H1 (cell line): ENCODE measurements around the gene ZNF541. TPM values are rescaled to one million over a fixed set of nuclear protein-coding genes. Genes with fewer than 3 reads are reported as not detected.

Source experiments
- CTCF ChIA-PET: fragments of 300-600 bp; sonication (Branson Sonifier 250); formaldehyde crosslinking; loops from one replicate; lab custom pipeline; 2021; ENCODE audit not compliant: partially characterized antibody; lab: Charles Lee
- POLR2A ChIA-PET: fragments of 300-600 bp; sonication (Branson Sonifier 250); formaldehyde crosslinking; loops from one replicate; lab custom pipeline; 2021; ENCODE audit warnings: inconsistent platforms; ENCODE audit not compliant: partially characterized antibody; lab: Charles Lee
- DNase-seq, 2 experiments: peaks; one replicate each; pipeline versions ENCODE4 v3.0.0 to v3.0.0-alpha.2; 2010 to 2022; ENCODE audit warnings: low spot score in 2 of 2, low read depth in 1 of 2, mixed read lengths in 1 of 2
- FAIRE-seq: peaks from 2 replicates; lab custom pipeline; 2011; peaks lifted over from hg19 to GRCh38; lab: Jason Lieb, UNC
- H2AFZ ChIP-seq: 2 replicates; pipeline ENCODE4 v1.8.1; 2012; ENCODE audit warnings: low read length, inconsistent platforms
- H2AK5ac ChIP-seq: 2 replicates; pipeline ENCODE4 v1.6.1; 2013; ENCODE audit warnings: low read depth, low read length
- H2BK120ac ChIP-seq: replicated peaks from 2 replicates; pipeline ENCODE3; 2013; ENCODE audit warnings: low read depth, low read length, inconsistent platforms
- H2BK12ac ChIP-seq: 2 replicates; pipeline ENCODE4 v1.6.1; 2013; ENCODE audit warnings: low read depth, low read length
- H2BK15ac ChIP-seq: 2 replicates; pipeline ENCODE4 v1.6.1; 2013; ENCODE audit warnings: low read length
- H2BK20ac ChIP-seq: 2 replicates; pipeline ENCODE4 v1.6.1; 2013; ENCODE audit warnings: low read length
- H2BK5ac ChIP-seq: 2 replicates; pipeline ENCODE4 v1.6.1; 2013; ENCODE audit warnings: low read depth, low read length
- H3K14ac ChIP-seq: 2 replicates; pipeline ENCODE4 v1.6.1; 2013; ENCODE audit warnings: inconsistent platforms; ENCODE audit not compliant: insufficient read length
- H3K18ac ChIP-seq: 2 replicates; pipeline ENCODE4 v1.6.1; 2013; ENCODE audit warnings: low read length; ENCODE audit errors: extremely low read depth
- H3K23ac ChIP-seq: 2 replicates; pipeline ENCODE4 v1.6.1; 2013; ENCODE audit warnings: inconsistent platforms; ENCODE audit not compliant: insufficient read length
- H3K23me2 ChIP-seq: 2 replicates; pipeline ENCODE4 v1.6.1; 2013; ENCODE audit warnings: low read depth, low read length
- H3K27ac ChIP-seq: 2 replicates; pipeline ENCODE4 v1.6.1; 2011; ENCODE audit warnings: low read depth, low read length, inconsistent platforms
- H3K27me3 ChIP-seq, 4 experiments: replicated peaks in 1 of 4; 1 replicate in 1 of 4; 2 replicates in 3 of 4; pipeline versions ENCODE4 v1.6.1 to v1.8.1; 2011 to 2013; ENCODE audit warnings: low read length in 3 of 4, mild to moderate bottlenecking in 3 of 4, inconsistent platforms in 2 of 4, mixed read lengths in 2 of 4, moderate library complexity in 1 of 4; ENCODE audit not compliant: control insufficient read depth in 3 of 4, insufficient read depth in 3 of 4; ENCODE audit errors: extremely low read depth in 1 of 4
- H3K36me3 ChIP-seq, 4 experiments: 2 replicates each; pipeline versions ENCODE4 v1.6.1 to v1.8.1; 2011 to 2013; ENCODE audit warnings: mild to moderate bottlenecking in 4 of 4, low read length in 3 of 4, moderate library complexity in 2 of 4, control low read depth in 1 of 4, inconsistent platforms in 1 of 4; ENCODE audit not compliant: insufficient read depth in 4 of 4, control insufficient read depth in 2 of 4
- H3K4ac ChIP-seq: replicated peaks from 2 replicates; pipeline ENCODE3; 2013; ENCODE audit warnings: low read length, low read depth, mixed read lengths, inconsistent platforms; ENCODE audit not compliant: insufficient read length
- H3K4me1 ChIP-seq, 4 experiments: replicated peaks in 1 of 4; 1 replicate in 1 of 4; 2 replicates in 3 of 4; pipeline versions ENCODE4 v1.6.1 to v1.8.1; 2011 to 2013; ENCODE audit warnings: low read length in 3 of 4, inconsistent platforms in 2 of 4, mixed read lengths in 1 of 4; ENCODE audit not compliant: insufficient read depth in 4 of 4, control insufficient read depth in 3 of 4
- H3K4me2 ChIP-seq, 2 experiments: 2 replicates each; pipeline versions ENCODE4 v1.6.1 to v1.8.1; 2011 to 2013; ENCODE audit warnings: low read depth in 2 of 2, low read length in 2 of 2, control low read depth in 1 of 2, inconsistent platforms in 1 of 2, mild to moderate bottlenecking in 1 of 2; ENCODE audit not compliant: insufficient read depth in 1 of 2
- H3K4me3 ChIP-seq, 4 experiments: fragments of 200-600, 300-600 bp in 1 of 4; sonication (generic), shearing (Covaris generic), sonication (Bioruptor Twin) in 1 of 4; 2 replicates each; pipeline versions ENCODE4 v1.5.1 to v1.8.1; 2011 to 2016; ENCODE audit warnings: low read length in 4 of 4, low read depth in 3 of 4, control low read depth in 2 of 4, inconsistent platforms in 2 of 4, mild to moderate bottlenecking in 2 of 4, mixed read lengths in 1 of 4, moderate library complexity in 1 of 4; ENCODE audit not compliant: insufficient read depth in 2 of 4; ENCODE audit errors: extremely low read depth in 1 of 4
- H3K56ac ChIP-seq: replicated peaks from 2 replicates; pipeline ENCODE3; 2013; ENCODE audit warnings: low read depth, mild to moderate bottlenecking, mixed read lengths, low read length, inconsistent platforms; ENCODE audit not compliant: insufficient read length
- H3K79me1 ChIP-seq: 2 replicates; pipeline ENCODE4 v1.6.1; 2013; ENCODE audit warnings: low read depth, low read length, control low read depth
- H3K79me2 ChIP-seq, 2 experiments: 2 replicates each; pipeline versions ENCODE4 v1.6.1 to v1.8.1; 2012 to 2013; ENCODE audit warnings: low read length in 2 of 2, mild to moderate bottlenecking in 2 of 2, inconsistent platforms in 1 of 2; ENCODE audit not compliant: insufficient read depth in 2 of 2, control insufficient read depth in 1 of 2
- H3K9ac ChIP-seq, 4 experiments: replicated peaks in 1 of 4; 1 replicate in 1 of 4; 2 replicates in 3 of 4; pipeline versions ENCODE4 v1.6.1 to v1.8.1; 2011 to 2013; ENCODE audit warnings: low read depth in 3 of 4, low read length in 3 of 4, control low read depth in 2 of 4, mild to moderate bottlenecking in 2 of 4, moderate library complexity in 2 of 4, inconsistent platforms in 1 of 4; ENCODE audit errors: extremely low read depth in 1 of 4
- H3K9me3 ChIP-seq, 2 experiments: 2 replicates each; pipeline versions ENCODE4 v1.6.1 to v1.8.1; 2012 to 2013; ENCODE audit warnings: mild to moderate bottlenecking in 2 of 2, moderate library complexity in 2 of 2, control low read depth in 1 of 2, inconsistent platforms in 1 of 2, low read depth in 1 of 2, low read length in 1 of 2, mixed read lengths in 1 of 2; ENCODE audit not compliant: insufficient read depth in 2 of 2
- H4K20me1 ChIP-seq, 2 experiments: replicated peaks in 1 of 2; 2 replicates each; pipeline versions ENCODE3 to v1.8.1; 2011 to 2013; ENCODE audit warnings: inconsistent platforms in 2 of 2, low read length in 2 of 2, mild to moderate bottlenecking in 1 of 2; ENCODE audit not compliant: insufficient read depth in 2 of 2, control insufficient read depth in 1 of 2
- H4K5ac ChIP-seq: 2 replicates; pipeline ENCODE4 v1.6.1; 2013; ENCODE audit warnings: low read length, low read depth, mixed read lengths, inconsistent platforms; ENCODE audit not compliant: insufficient read length
- H4K8ac ChIP-seq: 2 replicates; pipeline ENCODE4 v1.8.0; 2013; ENCODE audit warnings: mild to moderate bottlenecking, moderate library complexity, low read length, inconsistent platforms; ENCODE audit not compliant: insufficient read depth; ENCODE audit errors: extremely low read depth
- H4K91ac ChIP-seq: replicated peaks from 2 replicates; pipeline ENCODE3; 2013; ENCODE audit warnings: low read length, mixed read lengths, inconsistent platforms; ENCODE audit not compliant: insufficient read length
- BCL11A ChIP-seq, 2 experiments: IDR thresholded peaks; one replicate each; pipeline ENCODE4 v1.6.1; 2011; ENCODE audit warnings: low read depth in 2 of 2, low read length in 2 of 2, mild to moderate bottlenecking in 2 of 2
- GABPA ChIP-seq: IDR thresholded peaks from 2 replicates; pipeline ENCODE4 v1.6.1; 2011; ENCODE audit warnings: mild to moderate bottlenecking, low read length, moderate library complexity, borderline replicate concordance; ENCODE audit not compliant: insufficient read depth
- HDAC6 ChIP-seq: IDR thresholded peaks from one replicate; pipeline ENCODE4 v1.7.1; 2012; ENCODE audit warnings: low read depth, mild to moderate bottlenecking, inconsistent platforms, low read length, moderate library complexity
- KDM4A ChIP-seq: IDR thresholded peaks from one replicate; pipeline ENCODE4 v1.7.1; 2012; ENCODE audit warnings: low read depth, mild to moderate bottlenecking, moderate library complexity, low read length, inconsistent platforms; ENCODE audit not compliant: severe bottlenecking
- NANOG ChIP-seq: IDR thresholded peaks from 2 replicates; pipeline ENCODE4 v1.6.1; 2011; ENCODE audit warnings: low read length, low read depth, mild to moderate bottlenecking, inconsistent platforms; ENCODE audit not compliant: insufficient read depth, poor library complexity, severe bottlenecking
- POLR2AphosphoS5 ChIP-seq: IDR thresholded peaks from 2 replicates; pipeline ENCODE4 v1.6.1; 2011; ENCODE audit warnings: low read depth, low read length
- RAD21 ChIP-seq, 2 experiments: IDR thresholded peaks in 1 of 2; conservative IDR thresholded peaks in 1 of 2; 2 replicates each; pipeline ENCODE4 v1.6.1; 2011; ENCODE audit warnings: low read depth in 2 of 2, low read length in 2 of 2, improper control_type of control experiment in 1 of 2, inconsistent platforms in 1 of 2, mild to moderate bottlenecking in 1 of 2, moderate library complexity in 1 of 2
- SP4 ChIP-seq: IDR thresholded peaks from 2 replicates; pipeline ENCODE4 v1.6.1; 2012; ENCODE audit warnings: low read length, inconsistent platforms
- TAF7 ChIP-seq: optimal IDR thresholded peaks from 2 replicates; pipeline ENCODE3; 2011; ENCODE audit warnings: low read depth, mild to moderate bottlenecking, inconsistent platforms, low read length, moderate library complexity, borderline replicate concordance
- whole genome bisulfite sequencing, 2 experiments: shearing (Covaris generic) in 1 of 2; methylation state at CpG; one replicate each; pipeline versions ENCODE4 v1.1.6 to v1.1.7; 2013 to 2015; ENCODE audit warnings: low lambda C conversion rate in 2 of 2, mixed read lengths in 2 of 2, inconsistent platforms in 1 of 2, low coverage in 1 of 2, missing lambda C conversion rate in 1 of 2; ENCODE audit not compliant: insufficient replicate concordance in 2 of 2, insufficient coverage in 1 of 2, insufficient read length in 1 of 2; ENCODE audit errors: extremely low coverage in 1 of 2, missing lambda C conversion rate in 1 of 2; 5-methylcytosine and 5-hydroxymethylcytosine counted together
- polyA plus RNA-seq, 7 experiments: library from polyadenylated mRNA; depleted of rRNA in 3 of 7; stranded (reverse) in 5 of 7; unstranded in 2 of 7; fragments of >200 nt in 5 of 7; fragments of 200-250 nt in 2 of 7; gene quantifications; 1 replicate in 5 of 7; 2 replicates in 1 of 7; 4 replicates in 1 of 7; pipeline versions ENCODE4 v1.2.1 to v1.2.3, GENCODE V29; 2011 to 2013; ENCODE audit warnings: missing spikeins in 2 of 7, mixed read lengths in 2 of 7
- total RNA-seq: library from RNA; stranded (reverse); fragmentation: NEBNext Ultra II Directional; extraction: Animal tissue kit (Norgen Biotek cat#: 25700); gene quantifications from 2 replicates; pipeline ENCODE4 v1.2.1, GENCODE V29; 2021

ZNF541 gene
- total and polyA plus RNA-seq, 2 of the 8 experiments (the other 6 are each of a cell fraction or from before 2014, with no cell fraction given) = 0.05 TPM; not detected in 1

- H3K79me1 ChIP-seq = peaks cover 12% of the 10 kb centered on the region
- H4K20me1 ChIP-seq = peaks cover 3 to 6% of the 10 kb centered on the region in 2 experiments
- peaks cover 11 to 23% (median 15%) of the 10 kb centered on the region in 4 experiments for H3K4me1 ChIP-seq
- 1% methylated on average over 47 of the region's 94 CpGs; no CpG with 5 or more reads in 1 of the 2 experiments for WGBS, 2 experiments
- CTCF ChIA-PET = interaction anchor here (0.6 to 1.8 kb wide), 7 partner anchors 8 to 171 kb away, joined by 3 to 7 read pairs (median 3); no protein-coding TSS in a partner anchor
- peak overlapping the region; percentile 97 for H3K18ac ChIP-seq
- peak overlapping the region; percentile 95 for H4K5ac ChIP-seq
- peak overlapping the region; percentile 70 to 80 for H3K4me2 ChIP-seq
- H3K9ac ChIP-seq = peak overlapping the region; percentile 71 to 87 (median 82)
- H2BK20ac ChIP-seq = no peak overlapping the region
- H3K23me2 ChIP-seq = peaks cover 3% of the 10 kb centered on the region
- H2AK5ac ChIP-seq = no peak overlapping the region
- no peaks in the 10 kb centered on the region for H3K27me3 ChIP-seq
- DNase-seq (peak; percentile 71 to 97), FAIRE-seq (no peak)
- H3K9me3 ChIP-seq = no peaks in the 10 kb centered on the region
- H2AFZ ChIP-seq = no peak overlapping the region
- H3K79me2 ChIP-seq = peaks cover 18 to 41% of the 10 kb centered on the region in 2 experiments
- H3K56ac ChIP-seq = peak overlapping the region; percentile 34
- no peak overlapping the region for H2BK12ac ChIP-seq
- peak overlapping the region; percentile 2 for H2BK120ac ChIP-seq
- H2BK5ac ChIP-seq = peak overlapping the region; percentile 86; the same call in 1 of the 2 replicates
- H3K4me3 ChIP-seq = peak overlapping the region; percentile 83 to 98 (median 87)
- H3K27ac ChIP-seq = peak overlapping the region; percentile 67
- H2BK15ac ChIP-seq = no peak overlapping the region
- POLR2A ChIA-PET = interaction anchor here (0.6 to 1.5 kb wide), 10 partner anchors 9 to 322 kb away, joined by 3 to 12 read pairs (median 3); no protein-coding TSS in a partner anchor
- H3K4ac ChIP-seq = no peak overlapping the region
- H4K91ac ChIP-seq = peak overlapping the region; percentile 85
- 0 out of 2 replicates have a peak overlapping the region, but pooled peaks have one; percentile 66 for H4K8ac ChIP-seq
- no peaks in the 10 kb centered on the region; a peak in 1 of 8 replicates for H3K36me3 ChIP-seq
- no peak overlapping the region for H3K23ac ChIP-seq
- no peak overlapping the region for H3K14ac ChIP-seq
- TF ChIP-seq RAD21 (IDR thresholded peaks at IDR 0.05 in 1 of 2, conservative IDR thresholded peaks at IDR 0.05 in 1 of 2; ENCODE audit: low read depth in 2 of 2, low read length in 2 of 2) (peak; percentile 6 to 17; a peak in 1 of 4 replicates), POLR2AphosphoS5 (peak; percentile 43), KDM4A (peak; percentile 57), GABPA (0 out of 2 replicates have a peak, but pooled peaks have one; percentile 36), SP4 (peak; percentile 78; the same call in 1 of the 2 replicates), BCL11A (IDR thresholded peaks at IDR 0.05; ENCODE audit: low read depth in 2 of 2, low read length in 2 of 2) (no peak), HDAC6 (no peak), TAF7 (peak; percentile 61), NANOG (no peak)
Measured at GRCh38 chr19:47608074-47608918, 35.3 kb upstream of the ZNF541 start.
